ENCODE results near the gene MXD4. TPM values are rescaled to one million over a fixed set of nuclear protein-coding genes. Genes with fewer than 3 reads are reported as not detected.

The MXD4 gene
- total RNA-seq, 2 experiments from 2014 or later: 26.9 to 29.6 TPM

- H3K36me3 Mint-ChIP-seq (ENCODE audit: low read depth): no peaks in the 10 kb centered on the region
- no peaks in the 10 kb centered on the region for H3K9me3 Mint-ChIP-seq
- H3K27me3 Mint-ChIP-seq: no peaks in the 10 kb centered on the region
- DNase-seq: no peak
- no peak overlapping the region for H3K27ac Mint-ChIP-seq
- ChIA-PET CTCF (no interaction called here), POLR2A (interaction anchor here (1.0 to 1.6 kb wide), 2 partner anchors 13 to 47 kb away, joined by 3 to 5 read pairs; partner anchors contain the start of genes HAUS3 and POLN)
- no peak overlapping the region for H3K4me3 Mint-ChIP-seq
- H3K4me1 Mint-ChIP-seq: peaks cover 22% of the 10 kb centered on the region
These were observed 27.5 kb upstream of the MXD4 start for GRCh38 chr4:2289311-2289954.

- ChIA-PET POLR2A (interaction anchor here (1.0 to 1.4 kb wide), 2 partner anchors 14 to 26 kb away, joined by 3 to 6 read pairs; partner anchors contain the start of gene MXD4), CTCF (no interaction called here)
- no peaks in the 10 kb centered on the region for H3K9me3 Mint-ChIP-seq
- no peaks in the 10 kb centered on the region for H3K36me3 Mint-ChIP-seq (ENCODE audit: low read depth)
- no peak overlapping the region for H3K27ac Mint-ChIP-seq
- H3K27me3 Mint-ChIP-seq: no peaks in the 10 kb centered on the region
- DNase-seq: no peak
- no peak overlapping the region for H3K4me3 Mint-ChIP-seq
- H3K4me1 Mint-ChIP-seq: peaks cover 25% of the 10 kb centered on the region
These were observed 26.2 kb upstream of the MXD4 start for GRCh38 chr4:2288051-2288541.

DNA sequence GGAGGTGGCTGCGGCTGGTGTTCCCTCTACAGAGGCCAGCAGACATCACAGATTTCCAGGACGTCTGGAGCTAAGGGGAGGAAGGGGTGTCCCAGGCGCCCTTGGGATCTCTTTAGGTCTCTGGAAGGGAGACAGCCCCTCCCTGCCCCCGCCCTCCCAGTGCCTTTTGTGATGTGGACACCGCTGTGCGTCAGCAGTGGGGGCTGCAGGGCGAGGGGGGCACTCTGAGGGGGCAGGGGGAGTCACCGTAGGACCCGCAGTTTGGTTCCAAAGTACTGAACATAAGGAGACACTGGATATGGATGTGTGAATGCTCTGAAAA lies 25.6 kb upstream of the MXD4 start:
- POLR2A ChIA-PET: interaction anchor here (1.4 kb wide), 1 partner anchor 25 kb away, joined by 6 read pairs; the partner anchor contains the start of gene MXD4

GRCh38 chr4:2286904-2287593 lies 25.1 kb upstream of the MXD4 start:
- H3K4me1 Mint-ChIP-seq: peaks cover 32% of the 10 kb centered on the region
- H3K4me3 Mint-ChIP-seq: no peak overlapping the region
- no peak for DNase-seq
- no peak overlapping the region for H3K27ac Mint-ChIP-seq
- ChIA-PET CTCF (no interaction called here), POLR2A (interaction anchor here (1.4 kb wide), 1 partner anchor 25 kb away, joined by 6 read pairs; the partner anchor contains the start of gene MXD4)
- no peaks in the 10 kb centered on the region for H3K27me3 Mint-ChIP-seq
- no peaks in the 10 kb centered on the region for H3K36me3 Mint-ChIP-seq (ENCODE audit: low read depth)
- H3K9me3 Mint-ChIP-seq: no peaks in the 10 kb centered on the region

More for the DNA sequence above, 25.6 kb upstream of the MXD4 start:
- Mint-ChIP-seq H3K4me1 (peaks cover 28% of the 10 kb centered on the region), H3K9me3 (no peaks in the 10 kb centered on the region), H3K27me3 (no peaks in the 10 kb centered on the region), H3K4me3 (no peak overlapping the region), H3K36me3 (ENCODE audit: low read depth) (no peaks in the 10 kb centered on the region), H3K27ac (no peak overlapping the region)
- CTCF ChIA-PET: no interaction called here
- DNase-seq: no peak

- no peak for DNase-seq
- H3K27me3 Mint-ChIP-seq: no peaks in the 10 kb centered on the region
- H3K4me1 Mint-ChIP-seq: peaks cover 37% of the 10 kb centered on the region
- H3K36me3 Mint-ChIP-seq (ENCODE audit: low read depth): no peaks in the 10 kb centered on the region
- ChIA-PET CTCF (no interaction called here), POLR2A (no interaction called here)
- H3K27ac Mint-ChIP-seq: no peak overlapping the region
- no peaks in the 10 kb centered on the region for H3K9me3 Mint-ChIP-seq
- no peak overlapping the region for H3K4me3 Mint-ChIP-seq
These were observed 23.9 kb upstream of the MXD4 start for GRCh38 chr4:2285613-2286381.

DNA sequence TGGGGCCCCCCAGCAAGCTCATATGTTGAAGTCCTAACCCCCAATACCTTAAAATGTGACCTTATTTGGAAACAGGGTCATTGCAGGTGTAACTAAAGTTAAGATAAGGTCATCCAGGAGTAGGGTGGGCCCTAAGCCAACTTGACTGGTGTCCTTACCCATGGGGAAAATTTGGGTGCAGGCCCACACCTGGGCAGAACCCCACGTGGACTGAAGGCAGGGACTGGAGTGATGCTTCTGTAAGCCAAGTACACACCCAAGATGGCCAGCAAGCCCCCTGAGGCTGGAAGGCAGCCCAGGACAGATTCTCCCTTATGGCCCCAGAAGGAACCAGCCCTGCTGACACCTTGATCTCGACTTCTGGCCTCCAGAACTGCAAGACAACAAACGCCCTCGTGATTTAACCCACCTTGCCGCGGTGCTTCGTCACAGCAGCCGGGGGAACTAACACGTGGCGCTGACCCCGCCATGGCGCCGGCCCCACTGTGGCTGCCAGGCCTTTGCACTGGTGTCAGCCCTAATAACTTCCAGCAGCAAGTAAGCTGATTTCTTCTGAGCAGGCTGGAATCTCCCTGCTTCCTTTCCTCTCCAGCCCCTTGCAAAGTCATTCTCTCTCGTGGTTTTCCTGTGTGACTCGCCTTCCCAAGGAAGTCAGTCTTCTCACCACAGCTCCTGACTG lies 23.2 kb upstream of the MXD4 start:
- H3K36me3 Mint-ChIP-seq (ENCODE audit: low read depth): no peaks in the 10 kb centered on the region
- POLR2A ChIA-PET: no interaction called here
- CTCF ChIA-PET: no interaction called here
- H3K4me1 Mint-ChIP-seq: peaks cover 36% of the 10 kb centered on the region
- no peak for DNase-seq
- no peak overlapping the region for H3K27ac Mint-ChIP-seq
- no peak overlapping the region for H3K4me3 Mint-ChIP-seq
- no peaks in the 10 kb centered on the region for H3K27me3 Mint-ChIP-seq
- H3K9me3 Mint-ChIP-seq: no peaks in the 10 kb centered on the region

DNA sequence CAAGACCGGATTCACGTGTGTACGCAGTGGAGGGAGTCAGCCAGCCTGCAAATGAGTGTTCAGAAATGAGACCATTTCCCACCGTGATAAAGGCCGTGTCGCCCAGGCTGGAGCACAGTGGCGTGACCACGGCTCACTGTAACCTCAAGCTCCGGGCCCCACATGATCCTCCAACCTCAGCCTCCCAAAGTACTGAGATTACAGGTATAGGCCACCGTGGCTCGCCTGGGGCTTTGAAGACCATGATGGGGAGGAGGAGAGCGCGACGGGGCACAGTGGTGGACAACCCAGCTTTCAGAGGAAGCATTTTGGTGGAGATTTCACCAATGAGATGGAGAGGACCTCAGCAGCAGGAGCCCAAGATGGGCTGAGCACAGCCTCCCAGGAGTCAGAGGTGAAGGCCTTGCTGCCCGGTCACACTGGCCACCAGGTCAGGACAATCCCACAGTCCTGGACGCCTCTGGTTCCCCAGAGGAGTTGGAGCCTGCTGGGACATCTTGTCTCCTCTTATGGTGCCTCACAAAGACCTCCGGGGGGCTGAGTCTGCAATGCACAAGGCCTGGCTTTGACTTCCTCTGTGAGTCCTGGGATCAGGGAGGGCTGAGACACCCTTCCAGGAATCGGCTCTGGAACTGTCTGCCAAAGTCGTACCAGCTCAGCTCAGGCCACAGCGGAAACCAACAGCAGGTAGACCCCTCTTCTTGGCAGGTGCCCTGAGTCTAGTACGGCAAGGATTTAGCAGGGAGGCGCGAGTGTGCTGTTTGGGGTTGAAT lies 22.4 kb upstream of the MXD4 start:
- Mint-ChIP-seq H3K4me1 (peaks cover 33% of the 10 kb centered on the region), H3K27ac (no peak overlapping the region), H3K4me3 (no peak overlapping the region), H3K27me3 (no peaks in the 10 kb centered on the region), H3K36me3 (ENCODE audit: low read depth) (no peaks in the 10 kb centered on the region), H3K9me3 (no peaks in the 10 kb centered on the region)
- ChIA-PET CTCF (no interaction called here), POLR2A (interaction anchor here (3.5 kb wide), 1 partner anchor 128 kb away, joined by 23 read pairs; no protein-coding TSS in a partner anchor)
- DNase-seq: no peak

DNA sequence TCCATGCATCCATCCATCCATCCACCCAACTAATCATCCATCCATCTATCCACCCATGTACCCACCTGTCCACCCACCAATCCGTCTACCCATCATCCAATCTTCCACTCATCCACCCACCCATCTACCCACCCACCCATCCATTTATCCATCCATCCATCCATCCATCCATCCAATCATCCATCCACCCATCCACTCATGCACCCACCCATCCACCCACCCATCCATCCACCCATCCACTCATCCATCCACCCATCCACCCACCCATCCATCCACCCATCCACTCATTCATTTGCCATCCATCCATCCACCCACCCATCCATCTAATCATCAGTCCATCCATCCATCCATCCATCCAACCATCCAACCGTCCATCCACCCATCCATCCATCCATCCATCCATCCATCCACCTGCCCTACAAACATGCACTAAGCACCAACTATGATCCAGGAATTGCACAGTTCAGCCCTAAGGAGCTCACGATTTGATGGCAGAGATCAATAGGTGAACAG lies 21.3 kb upstream of the MXD4 start:
- no peaks in the 10 kb centered on the region for H3K9me3 Mint-ChIP-seq
- peaks cover 33% of the 10 kb centered on the region for H3K4me1 Mint-ChIP-seq
- ChIA-PET CTCF (no interaction called here), POLR2A (interaction anchor here (2.1 to 3.5 kb wide), 2 partner anchors 8 to 129 kb away, joined by 16 to 23 read pairs; no protein-coding TSS in a partner anchor)
- no peaks in the 10 kb centered on the region for H3K36me3 Mint-ChIP-seq (ENCODE audit: low read depth)
- H3K4me3 Mint-ChIP-seq: no peak overlapping the region
- no peak for DNase-seq
- H3K27me3 Mint-ChIP-seq: no peaks in the 10 kb centered on the region
- H3K27ac Mint-ChIP-seq: no peak overlapping the region

GRCh38 chr4:2281575-2282343 lies 19.9 kb upstream of the MXD4 start:
- Mint-ChIP-seq H3K4me3 (peak overlapping the region; percentile 4), H3K27ac (peak overlapping the region; percentile 88), H3K4me1 (peaks cover 33% of the 10 kb centered on the region), H3K9me3 (no peaks in the 10 kb centered on the region), H3K27me3 (no peaks in the 10 kb centered on the region), H3K36me3 (ENCODE audit: low read depth) (no peaks in the 10 kb centered on the region)
- DNase-seq: peak; percentile 86
- CTCF ChIA-PET: interaction anchor here (0.8 to 1.3 kb wide), 7 partner anchors 10 to 187 kb away, joined by 3 to 7 read pairs (median 4); partner anchors contain the start of genes MXD4 and RNF4
- POLR2A ChIA-PET: interaction anchor here (0.6 to 3.5 kb wide), 9 partner anchors 9 to 186 kb away, joined by 3 to 23 read pairs (median 6); partner anchors contain the start of genes CFAP99, HAUS3, MXD4 and POLN

DNA sequence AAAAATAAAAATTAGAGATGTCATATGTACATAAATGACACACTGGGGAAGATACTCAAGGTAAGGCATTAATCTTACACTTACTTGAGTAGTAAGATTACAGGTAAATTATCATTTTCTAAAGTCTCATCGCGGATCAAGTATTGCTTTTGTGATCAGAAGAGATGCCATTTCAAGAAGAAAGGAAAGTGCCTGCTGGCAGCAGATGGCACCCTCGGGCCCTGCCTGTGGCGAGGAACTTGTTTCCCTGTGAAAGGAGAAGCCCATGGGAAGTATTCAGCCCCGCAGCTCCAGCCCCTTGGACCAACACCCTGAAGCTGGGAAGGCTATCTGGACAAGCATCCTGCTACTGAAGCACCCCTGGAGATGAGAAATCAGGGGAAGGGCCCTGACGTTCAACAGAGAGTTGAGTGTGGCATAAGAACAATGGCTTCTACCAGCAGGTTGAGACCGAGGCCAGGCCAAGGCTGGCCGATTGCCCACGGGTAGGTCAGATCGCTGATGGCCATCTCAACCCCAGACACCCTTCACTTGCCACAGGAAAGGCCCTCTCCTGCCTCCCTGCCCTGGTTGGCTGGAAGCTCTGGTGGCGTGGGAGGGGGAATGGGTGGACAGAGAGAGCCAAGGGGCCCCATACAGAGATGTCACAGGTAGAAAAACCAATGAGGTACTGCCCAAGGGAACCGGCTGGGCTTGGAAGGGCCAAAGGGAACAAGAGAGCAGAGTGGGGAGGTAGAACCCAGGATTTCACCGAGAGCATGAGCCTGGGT lies 18.8 kb upstream of the MXD4 start:
- POLR2A ChIA-PET: interaction anchor here (1.8 kb wide), 1 partner anchor 10 kb away, joined by 6 read pairs; no protein-coding TSS in a partner anchor
- Mint-ChIP-seq H3K36me3 (ENCODE audit: low read depth) (no peaks in the 10 kb centered on the region), H3K4me1 (peaks cover 32% of the 10 kb centered on the region)

DNA sequence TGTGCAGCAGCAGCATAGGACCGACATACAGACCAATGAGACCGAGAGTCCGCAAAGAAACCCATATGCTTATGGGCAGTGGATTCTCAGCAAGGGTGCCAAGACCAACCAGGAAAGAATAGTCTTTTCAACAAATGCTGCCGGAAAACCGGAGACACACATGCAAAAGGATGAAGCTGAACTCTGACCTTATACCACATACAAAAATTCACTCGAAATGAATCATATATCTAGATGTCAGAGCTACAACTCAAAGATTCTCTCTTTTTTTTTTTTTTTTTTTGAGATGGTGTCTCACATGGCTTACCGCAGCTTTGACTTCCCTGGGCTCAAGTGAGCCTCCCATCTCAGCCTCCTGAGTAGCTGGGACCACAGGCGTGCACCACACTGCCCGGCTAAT lies 16.0 kb upstream of the MXD4 start:
- Mint-ChIP-seq H3K27ac (no peak overlapping the region), H3K4me3 (no peak overlapping the region), H3K4me1 (peaks cover 24% of the 10 kb centered on the region), H3K9me3 (no peaks in the 10 kb centered on the region), H3K36me3 (ENCODE audit: low read depth) (no peaks in the 10 kb centered on the region), H3K27me3 (no peaks in the 10 kb centered on the region)
- POLR2A ChIA-PET: no interaction called here
- no peak for DNase-seq
- CTCF ChIA-PET: interaction anchor here (0.6 to 0.7 kb wide), 3 partner anchors 11 to 364 kb away, joined by 3 to 5 read pairs (median 3); no protein-coding TSS in a partner anchor

More for the DNA sequence above, 18.8 kb upstream of the MXD4 start:
- CTCF ChIA-PET: interaction anchor here (1.4 kb wide), 2 partner anchors 132 to 181 kb away, joined by 3 read pairs; no protein-coding TSS in a partner anchor
- H3K4me3 Mint-ChIP-seq: no peak overlapping the region
- no peaks in the 10 kb centered on the region for H3K9me3 Mint-ChIP-seq
- no peaks in the 10 kb centered on the region for H3K27me3 Mint-ChIP-seq
- H3K27ac Mint-ChIP-seq: peak overlapping the region; percentile 88
- no peak for DNase-seq
